ENCODE measurements around the gene UBE2I.
A peak's percentile ranks its signal among the peaks of the same experiment; 100 is the strongest.
"Not testable (repeated sequence)": the region's sequence is repeated elsewhere in the genome, so short reads cannot be mapped to it uniquely, and the experiment has no call there.

UBE2I gene

GRCh38 chr16:1327619-1327947 is 18.1 kb downstream of the UBE2I start:
- H3K27ac ChIP-seq = no peak overlapping the region
- H3K4me3 ChIP-seq = no peak overlapping the region
- no peak for DNase-seq
- peaks cover 0 to 9% (median 8%) of the 10 kb centered on the region in 3 donors for H3K9me3 ChIP-seq
- peaks cover 0 to 18% (median 12%) of the 10 kb centered on the region in 4 donors for H3K4me1 ChIP-seq
- intact Hi-C loops (cut with DNase I; ENCODE audit: low total_unique reads) = no loop called here
- peaks cover 0 to 29% of the 10 kb centered on the region in 2 donors for H3K27me3 ChIP-seq
- peaks cover 28 to 54% (median 30%) of the 10 kb centered on the region in 3 donors for H3K36me3 ChIP-seq
- TF ChIP-seq CTCF (IDR thresholded peaks at IDR 0.05) = no peak

- H3K27ac ChIP-seq; intact Hi-C loops (cut with DNase I; ENCODE audit: low total_unique reads); H3K9me3 ChIP-seq; H3K4me3 ChIP-seq; DNase-seq: not testable (repeated sequence)
- Histone ChIP-seq H3K27me3 (peaks cover under 1 to 34% of the 10 kb centered on the region in 2 donors), H3K36me3 (peaks cover 24 to 48% (median 28%) of the 10 kb centered on the region in 3 donors), H3K4me1 (peaks cover 0 to 22% (median 17%) of the 10 kb centered on the region in 4 donors)
Observed at GRCh38 chr16:1328136-1328535, 18.7 kb downstream of the UBE2I start.

- H3K36me3 ChIP-seq = peaks cover 16 to 40% (median 19%) of the 10 kb centered on the region in 3 donors
- intact Hi-C loops (cut with DNase I; ENCODE audit: low total_unique reads) = not testable (repeated sequence)
Observed at GRCh38 chr16:1328961-1329360, 19.5 kb downstream of the UBE2I start.

GRCh38 chr16:1330260-1330914 is 21.0 kb downstream of the UBE2I start:
- intact Hi-C loops (cut with DNase I; ENCODE audit: low total_unique reads) = no loop called here
- H3K27me3 ChIP-seq = peaks cover 13 to 57% of the 10 kb centered on the region in 2 donors

More at GRCh38 chr16:1328961-1329360, 19.5 kb downstream of the UBE2I start:
- not testable (repeated sequence) for DNase-seq, H3K27ac ChIP-seq, H3K9me3 ChIP-seq, H3K4me3 ChIP-seq
- Histone ChIP-seq H3K4me1 (peaks cover 0 to 31% (median 25%) of the 10 kb centered on the region in 4 donors), H3K27me3 (peaks cover 9 to 43% of the 10 kb centered on the region in 2 donors)

GRCh38 chr16:1330931-1331711 is 21.7 kb downstream of the UBE2I start:
- Histone ChIP-seq H3K4me1 (peaks cover 0 to 38% (median 30%) of the 10 kb centered on the region in 4 donors), H3K27ac (no peak overlapping the region), H3K9me3 (peaks cover 0 to 9% (median 8%) of the 10 kb centered on the region in 3 donors), H3K4me3 (peak overlapping the region; percentile 8 to 28), H3K27me3 (peaks cover 13 to 64% of the 10 kb centered on the region in 2 donors), H3K36me3 (peaks cover 0 to 18% (median 0%) of the 10 kb centered on the region in 3 donors)
- intact Hi-C loops (cut with DNase I; ENCODE audit: low total_unique reads) = no loop called here
- TF ChIP-seq CTCF (IDR thresholded peaks at IDR 0.05) = no peak
- no peak for DNase-seq

More at GRCh38 chr16:1330260-1330914, 21.0 kb downstream of the UBE2I start:
- Histone ChIP-seq H3K27ac (no peak overlapping the region), H3K4me3 (no peak overlapping the region), H3K4me1 (peaks cover 0 to 38% (median 30%) of the 10 kb centered on the region in 4 donors), H3K9me3 (peaks cover 0 to 9% (median 8%) of the 10 kb centered on the region in 3 donors), H3K36me3 (peaks cover 2 to 26% (median 5%) of the 10 kb centered on the region in 3 donors)
- no peak for DNase-seq
- TF ChIP-seq CTCF (IDR thresholded peaks at IDR 0.05) = no peak

- peaks cover 0 to 38% (median 30%) of the 10 kb centered on the region in 4 donors for H3K4me1 ChIP-seq
- TF ChIP-seq CTCF (IDR thresholded peaks at IDR 0.05) = no peak
- no peak overlapping the region for H3K27ac ChIP-seq
- H3K36me3 ChIP-seq = peaks cover 0 to 10% (median 0%) of the 10 kb centered on the region in 3 donors
- H3K27me3 ChIP-seq = peaks cover 13 to 73% of the 10 kb centered on the region in 2 donors
- intact Hi-C loops (cut with DNase I; ENCODE audit: low total_unique reads) = no loop called here
- DNase-seq = no peak
- peaks cover 0 to 9% (median 8%) of the 10 kb centered on the region in 3 donors for H3K9me3 ChIP-seq
- H3K4me3 ChIP-seq = peak overlapping the region; percentile 24 to 28
Observed at GRCh38 chr16:1331712-1332617, 22.5 kb downstream of the UBE2I start.
